ENCODE measurements around the gene DAAM2. TPM values are rescaled to one million over a fixed set of nuclear protein-coding genes. Genes with fewer than 3 reads are reported as not detected.
A peak's percentile ranks its signal among the peaks of the same experiment; 100 is the strongest.

DAAM2 gene
- total and polyA plus RNA-seq, 12 donors, result 6.0 to 25.9 (median 12.2) TPM

DNA sequence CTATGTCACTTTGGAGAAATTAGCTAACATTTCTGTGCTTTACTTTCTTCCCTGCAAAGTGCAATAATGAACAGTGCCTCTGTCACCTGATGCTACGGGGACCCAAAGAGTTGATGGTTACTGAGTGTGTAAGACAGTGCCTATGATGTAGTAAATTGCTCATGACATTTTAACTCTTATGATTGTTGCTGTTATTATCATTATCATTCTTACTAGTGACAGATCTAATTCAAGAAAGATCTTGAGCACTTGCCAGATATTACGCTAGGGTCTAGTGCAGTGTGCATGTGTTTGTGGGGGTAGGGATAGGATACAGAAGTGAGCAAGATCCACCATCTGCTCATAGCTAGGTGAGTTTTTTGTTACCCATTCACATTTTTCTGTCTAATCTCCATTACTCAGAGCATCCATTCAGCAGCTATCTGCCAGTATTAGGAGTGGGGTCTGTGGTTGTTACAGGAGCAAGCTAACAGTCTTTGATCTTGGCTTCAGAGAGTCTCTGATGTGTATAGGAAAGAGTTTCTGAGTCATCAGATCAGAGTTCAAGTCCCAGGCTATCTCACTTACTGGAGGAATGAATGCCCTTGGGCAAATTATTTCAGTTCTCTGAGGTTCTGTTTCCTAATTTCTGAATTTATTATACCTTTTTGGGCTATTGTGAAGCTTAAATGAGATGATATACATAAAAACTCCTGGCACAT is 33.1 kb upstream of the DAAM2 start:
- ATAC-seq, result no peak
- DNase-seq, result no peak
- H3K4me3 ChIP-seq, result no peak overlapping the region
- peaks cover 3 to 40% (median 25%) of the 10 kb centered on the region in 9 donors for H3K4me1 ChIP-seq
- H3K9me3 ChIP-seq, result no peaks in the 10 kb centered on the region
- H3K36me3 ChIP-seq, result no peaks in the 10 kb centered on the region
- TF ChIP-seq CTCF (IDR thresholded peaks at IDR 0.05), result no peak
- no peak overlapping the region for H3K27ac ChIP-seq
- 63 to 70% methylated on average over 2 of the region's 2 CpGs for WGBS, 2 donors
- no peaks in the 10 kb centered on the region for H3K27me3 ChIP-seq
- intact Hi-C loops (cut with DNase I), result no loop called here

DNA sequence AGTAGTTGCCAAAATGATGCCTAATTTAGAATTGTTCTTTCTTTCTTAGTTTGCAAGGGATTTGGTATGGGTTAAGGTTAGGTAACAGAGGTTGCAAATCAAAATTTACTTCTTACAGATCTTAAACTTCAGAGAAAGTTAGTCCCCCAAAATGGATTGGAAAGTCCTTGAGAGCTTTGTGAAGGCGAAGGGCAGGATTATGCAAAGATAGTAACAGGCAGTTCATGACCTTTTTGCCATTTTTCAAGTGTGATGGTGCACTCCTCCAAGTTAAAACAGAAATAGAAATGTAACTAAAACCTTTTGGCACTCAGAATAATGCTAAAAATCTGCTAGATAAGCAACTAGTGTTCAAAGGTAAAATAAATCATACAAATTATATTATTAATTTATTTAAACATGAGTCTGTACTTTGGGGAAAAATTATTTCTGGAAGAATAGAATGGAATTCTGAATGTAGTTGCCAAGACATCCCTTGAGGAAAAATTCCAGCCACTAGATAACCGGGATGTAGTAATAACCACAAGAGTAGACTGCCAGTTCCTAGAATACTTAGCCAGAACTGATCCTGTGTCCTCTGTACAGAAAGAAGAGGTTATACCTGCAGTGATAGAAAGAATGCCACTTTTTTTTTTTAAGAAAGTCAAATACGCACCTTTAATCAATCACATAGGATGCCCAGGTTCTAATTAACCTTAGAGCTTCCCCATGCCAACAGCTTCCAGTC is 31.8 kb upstream of the DAAM2 start:
- ATAC-seq, result peak in 4 of 8 donors; percentile 52 to 71 (median 64)
- intact Hi-C loops (cut with DNase I), result no loop called here
- Histone ChIP-seq H3K36me3 (no peaks in the 10 kb centered on the region), H3K27me3 (no peaks in the 10 kb centered on the region), H3K9me3 (no peaks in the 10 kb centered on the region), H3K27ac (no peak overlapping the region), H3K4me1 (peaks cover 3 to 26% (median 14%) of the 10 kb centered on the region in 9 donors), H3K4me3 (no peak overlapping the region)
- no peak for TF ChIP-seq CTCF (IDR thresholded peaks at IDR 0.05)
- WGBS, 2 donors, result 40 to 42% methylated on average over 3 of the region's 3 CpGs
- DNase-seq, result no peak

DNA sequence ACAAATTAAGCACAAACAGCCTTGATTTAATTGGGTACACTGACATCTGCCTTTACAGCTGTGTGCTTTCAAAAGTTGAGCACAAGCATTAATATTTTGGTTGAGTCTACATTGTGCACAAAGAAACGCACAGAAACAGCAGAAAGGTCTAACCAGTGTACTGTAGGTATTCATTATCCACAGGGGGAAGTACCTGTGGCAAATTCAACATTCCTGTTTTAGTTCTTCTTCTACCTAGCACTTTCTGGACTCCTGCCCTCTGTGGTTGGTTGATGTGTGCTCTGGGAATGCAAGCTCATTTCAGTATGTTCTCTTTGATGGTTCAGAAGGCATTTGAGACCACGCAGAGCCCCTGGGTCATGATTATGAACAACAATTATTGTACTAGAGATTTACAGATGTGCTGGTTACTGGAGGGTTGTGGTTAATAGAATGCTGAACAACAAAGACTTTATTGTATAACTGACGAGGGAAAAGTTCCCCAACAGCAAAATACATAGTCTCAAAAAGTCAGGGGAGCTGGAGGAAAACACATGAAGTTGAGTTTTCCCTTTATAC is 26.6 kb upstream of the DAAM2 start:
- DNase-seq (no peak), ATAC-seq (no peak)
- Histone ChIP-seq H3K27me3 (no peaks in the 10 kb centered on the region), H3K4me1 (peaks cover 3 to 8% (median 5%) of the 10 kb centered on the region in 9 donors), H3K36me3 (no peaks in the 10 kb centered on the region), H3K27ac (no peak overlapping the region), H3K9me3 (no peaks in the 10 kb centered on the region), H3K4me3 (no peak overlapping the region)
- WGBS, 2 donors, result 74 to 79% methylated on average over 3 of the region's 3 CpGs
- intact Hi-C loops (cut with DNase I), result no loop called here
- no peak for TF ChIP-seq CTCF (IDR thresholded peaks at IDR 0.05)

- no peak for TF ChIP-seq CTCF (IDR thresholded peaks at IDR 0.05)
- H3K4me1 ChIP-seq, result no peaks in the 10 kb centered on the region
- 84 to 85% methylated on average over 5 of the region's 5 CpGs for WGBS, 2 donors
- H3K36me3 ChIP-seq, result no peaks in the 10 kb centered on the region
- no peaks in the 10 kb centered on the region for H3K9me3 ChIP-seq
- no peak overlapping the region for H3K4me3 ChIP-seq
- DNase-seq (no peak), ATAC-seq (no peak)
- no peak overlapping the region for H3K27ac ChIP-seq
- H3K27me3 ChIP-seq, result no peaks in the 10 kb centered on the region
- intact Hi-C loops (cut with DNase I), result no loop called here
These were observed 23.2 kb upstream of the DAAM2 start for GRCh38 chr6:39769012-39769411.
